GM21786 (cell line): ENCODE measurements around the gene ROR1.
"Not testable (repeated sequence)": the region's sequence is repeated elsewhere in the genome, so short reads cannot be mapped to it uniquely, and the experiment has no call there.

Experiments used
- ATAC-seq: cut with Tn5 transposase; IDR thresholded peaks from one replicate; pipeline ENCODE4 v1.9.1; 2021; ENCODE audit not compliant: unreplicated experiment

Gene ROR1

DNA sequence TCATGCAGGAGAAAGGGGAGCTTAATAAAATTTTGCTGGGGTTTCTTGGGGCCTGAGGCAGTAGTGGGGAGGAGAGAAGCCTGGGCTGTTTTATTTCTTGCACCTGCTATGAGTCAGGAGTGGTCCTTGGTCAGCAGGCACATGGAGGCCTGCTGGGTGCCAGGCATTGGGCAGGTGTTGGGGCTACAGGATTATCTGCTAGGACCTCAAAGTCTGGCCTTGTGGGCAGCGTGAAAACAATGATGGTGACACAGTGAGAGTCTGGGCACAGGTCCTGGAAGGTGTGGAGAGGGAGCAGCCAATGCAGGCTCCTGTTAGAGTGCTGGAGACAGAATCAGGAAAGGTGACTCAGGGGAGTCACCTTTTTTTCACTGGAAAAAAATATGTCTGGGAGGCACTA, 17.2 kb downstream of the ROR1 start:
- no peak for ATAC-seq

- ATAC-seq: no peak
Measured at GRCh38 chr1:63792152-63792551, 18.3 kb downstream of the ROR1 start.

DNA sequence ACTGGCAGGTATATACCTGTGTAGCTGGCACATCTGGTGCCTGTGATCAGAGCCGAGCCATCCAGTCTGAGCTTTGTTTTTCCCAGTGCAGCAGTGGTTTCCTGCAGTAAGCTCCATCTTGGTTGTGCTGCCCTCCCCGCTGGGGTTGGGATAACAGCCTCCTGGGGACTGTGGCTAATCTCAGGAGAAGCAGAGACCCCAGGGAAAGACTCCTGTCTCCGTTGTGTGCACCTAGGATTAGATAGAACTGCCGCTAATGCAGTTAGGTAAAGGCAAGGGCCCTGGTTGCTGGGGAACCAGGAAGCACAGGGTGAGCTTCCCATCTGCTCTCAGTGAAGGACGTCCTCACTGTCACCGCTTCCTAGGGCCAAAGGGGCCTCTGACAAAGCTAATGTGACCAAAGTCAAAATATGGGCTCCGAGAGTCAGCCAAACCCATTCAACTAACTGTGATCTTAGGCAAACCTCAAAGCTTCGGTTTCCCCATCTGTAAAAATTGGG, 20.0 kb downstream of the ROR1 start:
- no peak for ATAC-seq

- ATAC-seq: no peak
Measured at GRCh38 chr1:63794354-63794753, 20.5 kb downstream of the ROR1 start.

- no peak for ATAC-seq
Measured at GRCh38 chr1:63794939-63795378, 21.1 kb downstream of the ROR1 start.

GRCh38 chr1:63795455-63795854, 21.6 kb downstream of the ROR1 start:
- no peak for ATAC-seq

GRCh38 chr1:63797056-63797726, 23.4 kb downstream of the ROR1 start:
- no peak for ATAC-seq

DNA sequence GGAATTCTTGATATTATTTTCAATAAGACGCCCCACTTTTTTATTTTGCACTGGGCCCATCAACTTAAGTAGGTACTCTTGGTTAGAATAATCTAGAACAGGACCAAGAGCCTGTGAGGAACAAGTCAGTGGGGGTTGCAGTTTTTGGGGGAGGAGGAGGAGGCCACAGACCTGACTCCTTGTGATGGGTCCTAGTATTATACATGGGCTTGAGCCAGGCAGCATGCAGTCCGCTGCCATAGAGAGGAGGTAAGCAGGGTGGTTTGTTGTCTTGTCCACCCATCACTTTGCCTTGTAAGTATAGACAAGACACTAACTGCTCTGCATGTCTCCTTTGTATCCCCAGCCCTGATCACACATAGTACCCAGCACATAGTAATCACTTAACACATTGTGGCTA, 24.5 kb downstream of the ROR1 start:
- no peak for ATAC-seq

DNA sequence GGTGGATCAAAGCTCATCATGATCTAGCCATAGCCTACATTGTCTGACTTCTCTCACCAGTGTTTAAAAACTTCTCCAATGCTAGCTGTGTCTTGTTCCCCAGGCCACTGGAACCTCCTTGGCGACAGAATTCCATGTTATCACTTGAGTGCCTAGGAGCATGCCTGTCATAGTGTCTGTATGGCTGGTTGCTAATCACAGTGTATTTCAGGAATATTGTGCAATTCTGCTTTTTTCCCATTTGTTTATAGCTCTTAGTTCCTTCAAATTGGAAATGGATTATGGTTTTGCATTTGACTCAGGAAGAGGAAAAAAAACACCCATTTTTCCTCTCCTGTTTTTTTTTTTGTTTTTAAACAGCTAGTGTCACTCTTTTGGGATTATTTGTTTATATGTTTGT, 25.5 kb downstream of the ROR1 start:
- no peak for ATAC-seq

DNA sequence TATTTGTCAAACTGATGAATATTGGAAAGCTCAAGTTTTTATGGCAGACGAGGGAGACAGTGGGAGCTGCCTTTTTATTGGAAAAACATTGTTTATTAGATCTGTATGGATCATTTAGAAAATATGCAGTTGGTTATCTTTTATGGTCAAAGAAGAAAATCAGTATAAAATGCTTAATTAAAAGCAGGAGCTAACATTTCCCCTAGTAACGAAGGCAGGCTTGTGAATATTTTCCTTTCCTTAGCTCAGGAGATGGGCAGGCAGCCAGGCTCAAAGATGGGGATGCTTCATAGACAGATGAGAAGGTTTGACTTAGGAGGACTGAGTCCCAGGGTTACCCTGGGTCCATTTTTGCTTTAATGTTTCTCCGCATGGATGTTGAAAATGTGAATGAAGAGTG, 26.0 kb downstream of the ROR1 start:
- ATAC-seq: no peak

DNA sequence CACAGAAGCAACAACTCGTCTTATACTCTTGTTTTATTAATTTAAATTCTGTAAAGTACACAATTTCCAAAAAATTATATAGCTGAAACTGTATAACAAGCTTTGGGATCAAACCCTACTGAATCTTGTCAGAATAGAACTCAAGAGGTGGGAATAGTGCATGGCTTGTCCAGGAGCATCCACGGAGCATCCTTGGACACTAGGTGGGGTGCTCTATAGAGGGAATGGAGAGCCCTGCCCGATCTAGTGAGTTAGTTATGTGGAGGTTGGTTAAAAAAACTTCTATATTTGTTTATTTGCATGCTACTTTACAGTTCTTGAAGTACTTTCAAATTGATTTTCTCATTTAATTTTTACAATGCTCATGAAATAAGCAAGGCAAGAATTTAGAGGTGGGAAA, 28.3 kb downstream of the ROR1 start:
- ATAC-seq: no peak

DNA sequence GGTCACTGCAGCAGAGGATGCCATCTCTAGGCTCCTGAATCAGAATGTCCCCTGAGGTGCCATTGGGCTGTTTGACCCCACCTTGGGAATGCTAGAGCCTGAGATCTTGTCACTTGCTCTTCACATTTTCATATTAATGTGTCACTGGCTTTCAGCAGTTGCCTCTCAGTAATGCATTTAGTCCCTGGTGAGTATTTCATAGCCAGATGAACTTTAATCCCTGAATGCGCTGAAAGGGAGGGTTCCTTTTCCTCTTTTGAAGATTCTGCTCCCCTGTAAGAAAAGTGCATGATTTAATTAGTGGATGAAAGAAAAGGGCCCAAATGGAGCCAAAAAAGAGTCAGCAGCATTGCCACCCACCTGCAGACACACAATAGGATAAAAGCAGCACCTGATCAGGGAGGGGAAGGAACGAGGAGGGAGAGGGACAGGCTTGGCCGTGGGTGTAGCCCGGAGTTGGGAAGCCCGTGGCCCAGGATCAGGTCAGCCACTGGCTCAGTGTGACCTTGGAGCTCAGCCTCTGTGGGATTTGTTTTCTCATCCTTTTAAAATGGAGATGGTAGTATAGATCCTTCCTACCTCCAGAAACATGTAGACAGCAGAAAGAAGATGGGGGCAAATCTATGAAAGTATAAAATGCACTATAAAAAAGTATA, 31.1 kb downstream of the ROR1 start:
- ATAC-seq: no peak

- ATAC-seq: no peak
Measured at GRCh38 chr1:63807046-63807445, 33.2 kb downstream of the ROR1 start.

DNA sequence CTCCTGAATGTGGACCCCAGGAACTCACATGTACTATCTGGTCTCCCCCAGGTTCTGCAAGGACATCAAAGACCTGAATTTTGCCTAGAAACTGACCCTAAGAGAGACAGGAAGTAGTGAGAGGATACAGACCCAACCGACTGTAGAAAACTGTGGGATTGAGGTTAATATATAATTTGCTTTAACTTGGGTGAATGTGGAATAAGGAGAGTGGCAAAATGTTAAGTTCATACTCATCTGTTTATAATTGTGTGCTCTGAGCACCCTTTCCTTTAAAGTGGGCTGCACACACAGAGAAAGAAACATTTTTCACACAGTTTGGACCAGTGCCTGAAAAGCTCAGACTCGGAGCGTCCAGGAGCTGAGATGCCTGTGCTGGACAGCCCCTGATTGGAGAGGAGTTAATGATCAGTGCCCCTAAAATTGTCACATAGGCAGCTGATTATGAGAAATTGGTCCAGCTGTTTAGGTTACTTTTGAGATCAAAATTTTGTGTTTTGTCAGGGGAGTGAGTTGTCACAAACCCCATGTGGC, 37.2 kb downstream of the ROR1 start:
- ATAC-seq: no peak

GRCh38 chr1:63812071-63812700, 38.4 kb downstream of the ROR1 start:
- no peak for ATAC-seq

GRCh38 chr1:63813829-63814277, 40.0 kb downstream of the ROR1 start:
- ATAC-seq: peak; percentile 81

DNA sequence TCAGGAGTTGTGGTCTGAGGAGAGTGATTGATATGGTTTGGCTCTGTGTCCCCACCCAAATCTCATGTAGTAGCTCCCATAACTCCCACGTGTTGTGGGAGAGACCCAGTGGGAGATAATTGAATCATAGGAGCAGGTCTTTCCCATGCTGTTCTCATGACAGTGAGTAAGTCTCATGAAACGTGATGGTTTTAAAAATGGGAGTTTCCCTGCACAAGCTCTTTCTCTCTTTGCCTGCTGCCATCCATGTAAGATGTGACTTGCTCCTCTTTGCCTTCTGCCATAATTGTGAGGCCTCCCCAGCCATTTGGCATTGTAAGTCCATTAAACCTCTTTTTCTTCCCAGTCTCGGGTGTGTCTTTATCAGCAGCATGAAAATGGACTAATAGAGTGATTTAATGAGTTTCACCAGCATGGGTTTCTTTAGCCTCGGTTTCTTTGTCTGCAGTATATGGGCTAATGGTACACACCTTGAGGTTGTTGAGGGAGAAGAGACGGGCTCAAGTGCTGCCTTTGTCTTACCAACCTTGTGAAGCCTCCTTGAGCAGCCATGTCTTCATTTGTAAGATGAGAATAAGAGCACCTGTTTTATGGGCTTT, 42.5 kb downstream of the ROR1 start:
- ATAC-seq: not testable (repeated sequence)

DNA sequence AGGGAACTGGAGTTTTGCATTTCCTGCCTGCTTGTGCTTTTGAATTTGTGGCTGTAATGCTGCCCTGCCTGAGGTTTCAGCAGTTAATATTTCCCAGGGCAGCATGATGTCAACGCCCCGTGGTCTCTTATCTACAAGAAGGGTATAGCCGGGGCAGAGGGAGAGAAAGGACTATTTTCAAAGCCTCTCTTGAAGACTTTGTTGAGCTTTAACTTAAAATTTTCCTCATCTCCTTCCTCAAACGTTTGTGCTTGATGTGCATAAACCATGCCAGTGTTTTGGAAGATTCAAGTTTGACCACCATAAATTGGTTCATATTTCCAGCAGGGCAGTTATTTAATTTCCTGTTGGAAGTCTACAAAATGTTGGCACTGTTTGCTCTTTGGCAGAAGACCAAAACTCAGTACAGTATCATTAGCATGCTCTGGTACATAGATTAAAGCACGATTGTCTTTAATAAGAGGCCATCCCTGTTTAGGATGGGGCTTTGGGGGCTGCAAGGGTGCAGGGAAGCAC, 43.4 kb downstream of the ROR1 start:
- no peak for ATAC-seq

- no peak for ATAC-seq
Measured at GRCh38 chr1:63817700-63818099, 43.9 kb downstream of the ROR1 start.

- ATAC-seq: no peak
Measured at GRCh38 chr1:63818567-63819325, 44.9 kb downstream of the ROR1 start.
